Neural progenitor cell (in vitro differentiated cells): ENCODE data around the gene SPSB3. TPM values are rescaled to one million over a fixed set of nuclear protein-coding genes. Genes with fewer than 3 reads are reported as not detected.

Experiments used
- DNase-seq: peaks from one replicate; pipeline ENCODE4 v3.0.0-alpha.2; 2016; ENCODE audit warnings: low spot score
- H2AFZ ChIP-seq: fragments of 200-600 bp; sonication (generic); replicated peaks from 2 replicates; pipeline ENCODE4 v1.6.1; 2016; ENCODE audit warnings: antibody characterized with exemption
- H3F3A ChIP-seq: fragments of 200-600 bp; sonication (generic); 2 replicates; pipeline ENCODE4 v1.6.1; 2016; ENCODE audit warnings: antibody characterized with exemption, low read depth
- H3K27ac ChIP-seq: fragments of 200-600 bp; sonication (generic); 2 replicates; pipeline ENCODE4 v1.5.1; 2016; ENCODE audit warnings: mild to moderate bottlenecking
- H3K27me3 ChIP-seq: fragments of 200-600 bp; sonication (generic); 2 replicates; pipeline ENCODE4 v1.6.1; 2016; ENCODE audit warnings: mild to moderate bottlenecking, moderate library complexity
- H3K36me3 ChIP-seq: fragments of 200-600 bp; sonication (generic); 2 replicates; pipeline ENCODE4 v1.5.1; 2016
- H3K4me1 ChIP-seq: fragments of 200-600 bp; sonication (generic); 2 replicates; pipeline ENCODE4 v1.6.1; 2016; ENCODE audit warnings: mixed run types
- H3K4me2 ChIP-seq: fragments of 200-600 bp; sonication (generic); 2 replicates; pipeline ENCODE4 v1.6.1; 2016
- H3K4me3 ChIP-seq: fragments of 200-600 bp; sonication (generic); 2 replicates; pipeline ENCODE4 v1.5.1; 2016
- H3K79me2 ChIP-seq: fragments of 200-600 bp; sonication (generic); 2 replicates; pipeline ENCODE4 v1.6.1; 2016; ENCODE audit warnings: low read depth
- H3K9ac ChIP-seq: fragments of 200-600 bp; sonication (generic); 2 replicates; pipeline ENCODE4 v1.6.1; 2016
- H3K9me3 ChIP-seq: fragments of 200-600 bp; sonication (generic); 2 replicates; pipeline ENCODE4 v1.5.1; 2016; ENCODE audit warnings: low read depth
- H4K20me1 ChIP-seq: fragments of 200-600 bp; sonication (generic); 2 replicates; pipeline ENCODE4 v1.6.1; 2016; ENCODE audit warnings: low read depth
- H3K27ac Mint-ChIP-seq: 3 replicates; pipeline ENCODE4 v1.8.0; 2021; ENCODE audit warnings: mixed read lengths
- H3K27me3 Mint-ChIP-seq: 2 replicates; pipeline ENCODE4 v1.8.0; 2022; ENCODE audit warnings: low read depth, mild to moderate bottlenecking, inconsistent platforms, moderate library complexity, mixed read lengths; ENCODE audit not compliant: insufficient read depth
- H3K36me3 Mint-ChIP-seq: 3 replicates; pipeline ENCODE4 v1.8.0; 2021; ENCODE audit warnings: mixed read lengths
- H3K4me1 Mint-ChIP-seq: 3 replicates; pipeline ENCODE4 v1.8.0; 2021; ENCODE audit warnings: mixed read lengths
- H3K4me3 Mint-ChIP-seq: 3 replicates; pipeline ENCODE4 v1.8.0; 2021; ENCODE audit warnings: mild to moderate bottlenecking, moderate library complexity, mixed read lengths
- H3K9me3 Mint-ChIP-seq: 3 replicates; pipeline ENCODE4 v1.8.0; 2020; ENCODE audit warnings: mixed read lengths
- EZH2 ChIP-seq: fragments of 200-600 bp; sonication (generic); IDR thresholded peaks from 2 replicates; pipeline ENCODE4 v1.6.1; 2017; ENCODE audit warnings: antibody characterized with exemption, mild to moderate bottlenecking, moderate library complexity
- EZH2phosphoT487 ChIP-seq: fragments of 200-600 bp; sonication (generic); IDR thresholded peaks from 2 replicates; pipeline ENCODE4 v1.6.1; 2017; ENCODE audit warnings: antibody characterized with exemption
- total RNA-seq: library from RNA; depleted of rRNA; stranded (reverse); fragments of >200 nt; gene quantifications from 2 replicates; pipeline ENCODE4 v1.2.3, GENCODE V29; 2015; ENCODE audit warnings: low replicate concordance
- TF ChIP-seq, protein P1 (sequence below): fragments of 200-600 bp; sonication (generic); IDR thresholded peaks from 2 replicates; pipeline ENCODE4 v1.5.1; 2017; ENCODE audit warnings: antibody characterized with exemption, mild to moderate bottlenecking

SPSB3 gene
- total RNA-seq, 1 donor from 2014 or later: 18.7 TPM

DNA sequence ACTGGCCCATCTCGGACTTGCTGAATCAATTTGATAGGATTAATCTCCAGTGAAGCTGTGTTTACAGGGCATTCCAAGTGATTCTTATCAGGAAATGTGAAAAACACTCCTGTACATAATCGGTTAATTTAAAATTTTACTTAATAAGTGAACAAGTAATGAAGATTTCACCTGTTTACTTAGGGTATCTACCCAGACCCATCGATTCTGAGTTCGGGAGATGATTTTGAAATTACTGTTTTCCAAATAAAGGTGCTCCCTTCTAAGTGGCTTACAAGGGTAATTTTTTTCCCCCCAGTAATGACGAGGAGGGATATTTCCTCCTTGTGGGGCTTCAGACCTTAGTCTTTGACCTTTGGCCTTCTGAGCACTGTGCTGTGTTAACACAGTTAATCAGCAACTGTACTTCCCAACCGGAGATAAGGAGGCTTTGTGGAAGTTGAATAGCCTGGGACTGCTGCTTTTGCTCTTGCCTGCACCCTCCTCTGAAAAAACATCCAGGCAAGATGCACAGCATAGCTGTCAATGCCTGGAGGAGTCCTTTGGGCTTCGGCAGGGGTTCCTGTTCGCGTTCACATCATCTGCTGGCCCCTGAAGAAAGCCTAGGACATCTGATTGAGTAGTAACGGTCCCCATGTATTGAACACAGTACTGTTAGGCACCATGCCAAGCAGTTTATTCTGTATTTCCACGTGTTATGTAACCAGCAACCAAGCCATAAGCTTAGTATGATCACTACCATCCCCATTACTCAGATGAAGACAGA lies 46.5 kb upstream of the SPSB3 start:
- H3K36me3 Mint-ChIP-seq: peaks cover 1% of the 10 kb centered on the region
- peaks cover 22% of the 10 kb centered on the region for H3K4me1 Mint-ChIP-seq
- H3K9me3 Mint-ChIP-seq: no peaks in the 10 kb centered on the region
- no peaks in the 10 kb centered on the region for H3K9me3 ChIP-seq
- peaks cover 19% of the 10 kb centered on the region for H3F3A ChIP-seq
- no peak overlapping the region for H2AFZ ChIP-seq
- peaks cover 28% of the 10 kb centered on the region for H3K79me2 ChIP-seq
- no peak overlapping the region for H3K9ac ChIP-seq
- peaks cover 20% of the 10 kb centered on the region for H4K20me1 ChIP-seq
- TF ChIP-seq EZH2phosphoT487 (no peak), EZH2 (no peak)
- TF ChIP-seq, protein P1, sequence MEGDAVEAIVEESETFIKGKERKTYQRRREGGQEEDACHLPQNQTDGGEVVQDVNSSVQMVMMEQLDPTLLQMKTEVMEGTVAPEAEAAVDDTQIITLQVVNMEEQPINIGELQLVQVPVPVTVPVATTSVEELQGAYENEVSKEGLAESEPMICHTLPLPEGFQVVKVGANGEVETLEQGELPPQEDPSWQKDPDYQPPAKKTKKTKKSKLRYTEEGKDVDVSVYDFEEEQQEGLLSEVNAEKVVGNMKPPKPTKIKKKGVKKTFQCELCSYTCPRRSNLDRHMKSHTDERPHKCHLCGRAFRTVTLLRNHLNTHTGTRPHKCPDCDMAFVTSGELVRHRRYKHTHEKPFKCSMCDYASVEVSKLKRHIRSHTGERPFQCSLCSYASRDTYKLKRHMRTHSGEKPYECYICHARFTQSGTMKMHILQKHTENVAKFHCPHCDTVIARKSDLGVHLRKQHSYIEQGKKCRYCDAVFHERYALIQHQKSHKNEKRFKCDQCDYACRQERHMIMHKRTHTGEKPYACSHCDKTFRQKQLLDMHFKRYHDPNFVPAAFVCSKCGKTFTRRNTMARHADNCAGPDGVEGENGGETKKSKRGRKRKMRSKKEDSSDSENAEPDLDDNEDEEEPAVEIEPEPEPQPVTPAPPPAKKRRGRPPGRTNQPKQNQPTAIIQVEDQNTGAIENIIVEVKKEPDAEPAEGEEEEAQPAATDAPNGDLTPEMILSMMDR: no peak
- no peaks in the 10 kb centered on the region for H3K36me3 ChIP-seq
- H3K4me1 ChIP-seq: peaks cover 15% of the 10 kb centered on the region
- H3K27ac Mint-ChIP-seq: no peak overlapping the region
- H3K4me2 ChIP-seq: peak overlapping the region; percentile 95
- no peaks in the 10 kb centered on the region for H3K27me3 ChIP-seq
- DNase-seq: no peak
- H3K27me3 Mint-ChIP-seq: peaks cover 9% of the 10 kb centered on the region
- H3K4me3 Mint-ChIP-seq: peak overlapping the region; percentile 95
- no peak overlapping the region for H3K27ac ChIP-seq
- H3K4me3 ChIP-seq: peak overlapping the region; percentile 73

DNA sequence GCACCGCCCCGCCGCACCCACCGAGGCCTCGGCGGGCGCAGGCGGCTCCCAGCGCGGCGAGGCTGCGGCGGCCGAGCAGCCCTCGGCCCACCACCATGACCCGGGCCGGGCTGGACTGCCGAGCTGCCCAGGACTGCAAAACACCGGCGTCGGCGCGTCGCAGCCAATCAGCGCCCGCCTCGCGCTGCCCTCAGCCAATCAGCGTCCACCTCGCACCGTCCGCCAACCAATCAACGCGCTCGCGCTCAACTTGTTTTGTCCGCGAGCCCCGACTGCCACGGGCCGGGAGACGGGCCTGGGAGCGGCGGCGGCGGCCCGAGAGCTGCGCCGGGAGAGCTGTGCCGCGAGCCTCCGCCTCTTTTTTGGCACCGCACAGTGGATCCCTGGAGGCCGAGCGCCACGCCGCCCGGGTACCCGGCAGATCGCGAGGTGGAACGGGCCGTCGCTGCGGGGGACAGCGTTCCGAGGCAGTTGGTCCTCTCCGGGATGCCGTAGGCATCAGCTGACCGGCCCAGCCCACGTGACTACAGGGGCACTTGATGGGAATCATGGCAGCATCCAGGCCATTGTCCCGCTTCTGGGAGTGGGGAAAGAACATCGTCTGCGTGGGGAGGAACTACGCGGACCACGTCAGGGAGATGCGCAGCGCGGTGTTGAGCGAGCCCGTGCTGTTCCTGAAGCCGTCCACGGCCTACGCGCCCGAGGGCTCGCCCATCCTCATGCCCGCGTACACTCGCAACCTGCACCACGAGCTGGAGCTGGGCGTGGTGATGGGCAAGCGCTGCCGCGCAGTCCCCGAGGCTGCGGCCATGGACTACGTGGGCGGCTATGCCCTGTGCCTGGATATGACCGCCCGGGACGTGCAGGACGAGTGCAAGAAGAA lies 44.6 kb upstream of the SPSB3 start, which contains the start of the genes FAHD1 and HAGH:
Gene FAHD1, plus strand, starts transcription at position 516 of the 883 bp plus-strand sequence. Its CDS starts 33 bp downstream, at position 549.
Gene HAGH, minus strand, starts transcription at position 135 of the 883 bp plus-strand sequence. Its CDS starts 38 bp downstream, at position 97.
- peaks cover 1% of the 10 kb centered on the region for H3K36me3 Mint-ChIP-seq
- Histone ChIP-seq H3K9me3 (no peaks in the 10 kb centered on the region), H3K9ac (peak within 1 kb of the TSS; percentile 53), H3K27me3 (no peaks in the 10 kb centered on the region), H3K27ac (no peak within 1 kb of the TSS), H4K20me1 (peaks cover 24% of the 10 kb centered on the region), H3K36me3 (no peaks in the 10 kb centered on the region), H3K4me1 (peaks cover 15% of the 10 kb centered on the region), H3K79me2 (peaks cover 28% of the 10 kb centered on the region), H3K4me2 (peak within 1 kb of the TSS; percentile 95), H3K4me3 (peak within 1 kb of the TSS; percentile 73), H2AFZ (peak within 1 kb of the TSS; percentile 82), H3F3A (peaks cover 19% of the 10 kb centered on the region)
- H3K9me3 Mint-ChIP-seq: no peaks in the 10 kb centered on the region
- TF ChIP-seq, protein P1: no peak
- TF ChIP-seq EZH2: no peak
- no peak for TF ChIP-seq EZH2phosphoT487
- peak; percentile 96 for DNase-seq
- peaks cover 5% of the 10 kb centered on the region for H3K27me3 Mint-ChIP-seq
- peaks cover 24% of the 10 kb centered on the region for H3K4me1 Mint-ChIP-seq
- peak within 1 kb of the TSS; percentile 75 for H3K27ac Mint-ChIP-seq
- peak within 1 kb of the TSS; percentile 95 for H3K4me3 Mint-ChIP-seq

DNA sequence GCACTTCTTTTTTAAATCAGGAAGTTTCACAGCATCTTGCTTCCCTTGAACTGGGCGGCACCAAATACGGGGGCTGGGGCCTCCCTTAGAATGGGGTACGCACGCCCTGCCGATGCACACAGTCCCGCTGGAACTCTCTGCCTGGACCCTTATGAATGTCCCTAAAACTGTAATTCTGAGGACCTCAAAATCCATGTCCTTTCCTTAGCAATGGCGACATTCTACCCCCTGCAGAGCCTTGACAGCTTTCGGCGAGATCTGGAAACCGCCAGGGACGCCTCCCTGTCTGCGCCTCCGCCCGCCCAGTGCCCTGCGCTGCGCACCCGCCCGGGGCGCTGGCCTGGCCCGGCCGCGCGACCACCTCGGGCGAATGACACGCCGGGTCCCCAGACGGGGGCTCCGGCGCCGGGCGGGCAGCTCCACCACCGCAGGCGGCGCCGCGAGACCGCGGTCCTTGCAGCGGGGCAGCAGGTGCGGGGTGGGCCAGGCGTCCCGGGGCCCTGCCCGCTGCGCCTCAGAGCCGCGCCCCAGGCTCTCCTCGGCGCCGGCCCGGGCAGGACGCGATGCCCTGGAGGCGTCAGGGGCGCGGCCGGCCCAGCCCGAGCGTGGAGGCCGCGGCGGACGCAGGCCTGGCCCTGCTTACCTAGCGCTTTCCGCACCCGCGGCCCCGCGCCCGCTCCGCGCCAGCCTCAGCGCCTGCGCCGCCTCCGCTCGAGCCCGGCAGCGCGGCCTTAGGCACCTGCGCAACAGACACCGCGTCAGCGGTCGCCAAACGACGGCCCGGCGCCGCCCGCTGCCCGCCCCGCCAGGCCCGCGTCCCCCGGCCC lies 43.7 kb upstream of the SPSB3 start:
- H3K27me3 Mint-ChIP-seq: peaks cover 5% of the 10 kb centered on the region

More for the DNA sequence above, 43.7 kb upstream of the SPSB3 start:
- H3K36me3 Mint-ChIP-seq: peaks cover 1% of the 10 kb centered on the region
- no peaks in the 10 kb centered on the region for H3K9me3 ChIP-seq
- H3K4me1 Mint-ChIP-seq: peaks cover 24% of the 10 kb centered on the region
- peak overlapping the region; percentile 15 for H3K9ac ChIP-seq
- H3K4me3 Mint-ChIP-seq: peak overlapping the region; percentile 87
- no peak overlapping the region for H3K27ac Mint-ChIP-seq
- TF ChIP-seq EZH2: no peak
- TF ChIP-seq, protein P1: peak; percentile 24
- H2AFZ ChIP-seq: peak overlapping the region; percentile 22
- no peaks in the 10 kb centered on the region for H3K9me3 Mint-ChIP-seq
- peaks cover 15% of the 10 kb centered on the region for H3K4me1 ChIP-seq
- DNase-seq: peak; percentile 91
- peaks cover 19% of the 10 kb centered on the region for H3F3A ChIP-seq
- H3K4me2 ChIP-seq: peak overlapping the region; percentile 93
- H3K27ac ChIP-seq: no peak overlapping the region
- peaks cover 24% of the 10 kb centered on the region for H4K20me1 ChIP-seq
- no peaks in the 10 kb centered on the region for H3K36me3 ChIP-seq
- H3K4me3 ChIP-seq: peak overlapping the region; percentile 73
- peaks cover 28% of the 10 kb centered on the region for H3K79me2 ChIP-seq
- no peaks in the 10 kb centered on the region for H3K27me3 ChIP-seq
